Transverse colon (tissue), 4 donors: ENCODE data around the gene SNRPD1. TPM values are rescaled to one million over a fixed set of nuclear protein-coding genes. Genes with fewer than 3 reads are reported as not detected.

Experiments
- DNase-seq: peaks from one replicate; pipeline ENCODE4 v3.0.0-alpha.2; 2019
- H3K27ac ChIP-seq, 4 donors: fragments of 200-600 bp; sonication (generic); 2 replicates each; pipeline ENCODE4 v1.5.1; 2016 to 2018; ENCODE audit warnings: inconsistent platforms in 4 of 4
- H3K27me3 ChIP-seq: fragments of 200-600 bp; sonication (generic); 2 replicates; pipeline ENCODE4 v1.5.1; 2017; ENCODE audit warnings: inconsistent platforms
- H3K36me3 ChIP-seq, 4 donors: fragments of 200-600 bp; sonication (generic); 2 replicates each; pipeline ENCODE4 v1.5.1; 2017 to 2019; ENCODE audit warnings: inconsistent platforms in 4 of 4
- H3K4me1 ChIP-seq, 4 donors: fragments of 200-600 bp; sonication (generic); 2 replicates each; pipeline ENCODE4 v1.5.1; 2017 to 2020; ENCODE audit warnings: inconsistent platforms in 4 of 4
- H3K4me3 ChIP-seq, 4 donors: fragments of 200-600 bp; sonication (generic); 1 replicate in 1 of 4; 2 replicates in 3 of 4; pipeline versions ENCODE4 v1.5.1 to v1.6.1; 2017 to 2019; ENCODE audit warnings: inconsistent platforms in 4 of 4
- H3K9me3 ChIP-seq, 2 donors: fragments of 200-600 bp; sonication (generic); 2 replicates each; pipeline ENCODE4 v1.5.1; 2017 to 2019; ENCODE audit warnings: inconsistent platforms in 2 of 2
- CTCF ChIP-seq, 5 experiments: fragments of 200-600 bp in 3 of 5; fragments of 450-650 bp in 2 of 5; sonication (generic) in 3 of 5; IDR thresholded peaks; 1 replicate in 2 of 5; 2 replicates in 3 of 5; pipeline ENCODE4 v1.5.1; 2016 to 2017; ENCODE audit warnings: antibody characterized with exemption in 5 of 5, inconsistent platforms in 3 of 5, mild to moderate bottlenecking in 2 of 5, moderate library complexity in 1 of 5
- EP300 ChIP-seq: sonication (generic); formaldehyde crosslinking; IDR thresholded peaks from one replicate; pipeline ENCODE4 v1.6.1; 2017; ENCODE audit warnings: antibody characterized with exemption, low read depth
- POLR2A ChIP-seq: fragments of 450-650 bp; IDR thresholded peaks from one replicate; pipeline ENCODE4 v1.6.1; 2016; ENCODE audit warnings: antibody characterized with exemption, mild to moderate bottlenecking, moderate library complexity
- POLR2AphosphoS5 ChIP-seq, 3 donors: sonication (generic); formaldehyde crosslinking; IDR thresholded peaks; one replicate each; pipeline ENCODE4 v1.6.1; 2016; ENCODE audit warnings: antibody characterized with exemption in 3 of 3
- WGBS, 2 donors: methylation state at CpG; one replicate each; pipeline ENCODE4 v1.1.5; 2018; ENCODE audit warnings: low coverage in 1 of 2; 5-methylcytosine and 5-hydroxymethylcytosine counted together
- in situ Hi-C, 4 donors: fragments of 200-750 bp; cut with MboI; loops; one replicate each; pipeline versions ENCODE4 v1.15.0 to v1.15.1; 2017; ENCODE audit warnings: low sequenced_read_pairs in 3 of 4, low pct_ligation_motif_present in 1 of 4, low pct_unique_long_range_greater_than_20kb in 1 of 4
- intact Hi-C: fragments of 100-400 bp; cut with DNase I; formaldehyde crosslinking; loops from one replicate; pipeline ENCODE4 v1.15.1; 2023; ENCODE audit warnings: low total_unique reads
- small RNA-seq, 4 donors: library from RNA; depleted of rRNA; stranded (forward); fragments of <200 nt; gene quantifications; one replicate each; pipeline ENCODE3, GENCODE V24; 2016
- total RNA-seq, 4 donors: library from RNA; depleted of rRNA; stranded (reverse); fragments of >200 nt; gene quantifications; one replicate each; pipeline ENCODE4 v1.1.0, GENCODE V29; 2016

SNRPD1 gene
- total RNA-seq, 4 donors from 2014 or later = 1.4 to 11.3 (median 7.6) TPM

GRCh38 chr18:21680161-21680560 is 68.0 kb downstream of the SNRPD1 start:
- WGBS, 2 donors = 83 to 88% methylated on average over 6 of the region's 6 CpGs
- no peaks in the 10 kb centered on the region for H3K9me3 ChIP-seq
- in situ Hi-C loops (no loop called here), intact Hi-C loops (no loop called here)
- no peak for DNase-seq
- peak in 2 of 3 donors; percentile 8 to 45 for TF ChIP-seq POLR2AphosphoS5 (IDR thresholded peaks at IDR 0.05)
- TF ChIP-seq CTCF (IDR thresholded peaks at IDR 0.05) = no peak
- TF ChIP-seq POLR2A = no peak
- peak overlapping the region; percentile 54 to 75 (median 63) for H3K27ac ChIP-seq
- H3K27me3 ChIP-seq = no peaks in the 10 kb centered on the region
- H3K4me1 ChIP-seq = peaks cover 7 to 41% (median 23%) of the 10 kb centered on the region in 4 donors
- no peak overlapping the region for H3K4me3 ChIP-seq
- H3K36me3 ChIP-seq = no peaks in the 10 kb centered on the region

GRCh38 chr18:21682371-21683051 is 70.4 kb downstream of the SNRPD1 start:
- intact Hi-C loops = no loop called here
- peaks cover 15 to 60% (median 35%) of the 10 kb centered on the region in 4 donors for H3K4me1 ChIP-seq
- in situ Hi-C loops = no loop called here
- no peaks in the 10 kb centered on the region for H3K27me3 ChIP-seq
- DNase-seq = no peak
- no peaks in the 10 kb centered on the region for H3K9me3 ChIP-seq
- TF ChIP-seq CTCF (IDR thresholded peaks at IDR 0.05) (no peak), EP300 (no peak), POLR2A (no peak), POLR2AphosphoS5 (IDR thresholded peaks at IDR 0.05) (peak; percentile 22 to 51 (median 39))
- no peaks in the 10 kb centered on the region for H3K36me3 ChIP-seq
- WGBS, 2 donors = 9 to 13% methylated on average over 4 to 11 of the region's 11 CpGs
- H3K27ac ChIP-seq = peak overlapping the region; percentile 78 to 88 (median 82)
- peak overlapping the region; percentile 4 to 45 (median 31) for H3K4me3 ChIP-seq

Small RNA genes within 50 kb of the gene (small RNA-seq; reads per million reads assigned to genes)
- gene MIR320C1 = 0 to 0.28 (median 0.26) reads per million in 4 donors

Other genes with a start within 250 kb of the SNRPD1 start
- gene ESCO1, start 11.6 kb upstream of the SNRPD1 start, total RNA-seq = 10 to 100 TPM in 3 of 4 donors, 1 to 10 TPM in 1; 7.1 to 39.0 (median 18.6) TPM
- gene ABHD3, start 92.5 kb downstream of the SNRPD1 start, total RNA-seq = 100 to 1,000 TPM in 3 of 4 donors, 10 to 100 TPM in 1; 59.8 to 611 (median 122) TPM
- gene MIB1, start 128.5 kb downstream of the SNRPD1 start, total RNA-seq = 10 to 100 TPM; 15.7 to 31.8 (median 27.6) TPM